DMS53 treated with DMSO at 0.1 percent for 48 hours (cell line): ENCODE measurements around the gene PEPD.

Experiments used
- DNase-seq: peaks from one replicate; lab custom pipeline; 2025; ENCODE audit not compliant: unreplicated experiment; lab: John Stamatoyannopoulos, UW

Gene PEPD

DNA sequence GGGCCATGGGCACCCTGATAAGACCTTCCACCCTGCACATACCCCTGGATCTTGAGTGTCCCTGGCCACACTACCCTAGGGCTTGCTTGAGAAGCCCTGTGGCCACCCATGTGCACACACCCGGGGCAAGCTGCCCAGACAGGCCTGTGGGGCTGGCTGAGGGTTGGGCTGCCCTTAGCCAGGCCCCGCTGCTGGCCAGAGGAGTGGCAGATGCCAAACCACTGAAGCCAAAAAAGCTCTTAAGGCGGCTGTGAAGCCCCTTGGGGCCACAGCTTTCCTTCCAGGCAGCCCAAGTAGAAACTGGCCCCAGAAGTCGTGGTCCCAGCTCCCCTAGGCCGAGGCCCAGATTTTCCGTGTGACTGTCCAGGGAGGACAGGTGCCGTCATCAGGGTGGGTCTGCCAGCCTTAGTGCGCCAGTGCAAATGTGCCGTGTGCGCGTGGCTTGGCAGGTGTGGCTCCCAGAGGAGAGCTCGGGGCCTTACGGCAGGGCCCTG is 133.3 kb downstream of the PEPD start:
- DNase-seq = no peak

DNA sequence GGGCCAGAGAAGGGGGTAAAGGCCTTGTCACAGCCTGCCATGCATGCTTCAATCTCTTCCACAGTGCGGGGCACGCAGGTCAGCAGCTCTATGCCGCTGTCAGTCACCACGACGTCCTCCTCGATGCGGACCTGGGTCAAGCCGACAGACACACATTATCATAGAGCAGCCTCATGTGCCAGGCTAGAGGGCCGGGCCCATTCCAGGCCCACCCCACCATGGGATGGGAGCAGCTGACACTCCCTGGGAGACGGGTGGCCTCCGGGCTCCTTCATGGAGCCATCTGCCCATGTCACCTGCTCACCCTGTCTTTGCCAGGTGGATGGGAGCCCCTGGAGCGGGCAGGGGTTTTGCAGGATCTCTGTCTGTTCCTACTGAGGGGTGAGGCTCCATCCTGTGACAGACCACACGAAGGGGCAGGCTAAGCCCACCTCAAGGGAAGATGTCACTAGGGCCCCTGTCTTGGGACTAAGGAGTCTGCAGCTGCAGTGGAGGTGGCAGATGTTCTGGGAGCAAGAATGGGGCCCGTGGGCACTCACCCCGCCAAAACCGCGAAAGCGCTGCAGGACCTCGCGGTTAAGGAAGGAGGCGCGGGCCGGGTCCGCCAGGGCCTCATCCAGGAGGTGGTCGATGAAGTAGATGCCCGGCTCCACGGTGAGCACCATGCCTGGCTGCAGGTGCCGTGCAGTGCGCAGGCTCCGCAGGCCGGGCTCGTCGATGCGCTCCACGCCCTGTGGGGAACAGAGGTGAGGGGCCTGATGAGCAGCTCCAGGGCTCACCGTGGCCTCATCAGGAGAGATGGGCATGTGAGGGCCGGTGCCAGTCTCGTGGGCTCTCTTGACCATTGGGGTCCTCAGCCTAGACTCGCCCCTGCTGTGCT is 134.0 kb downstream of the PEPD start:
- no peak for DNase-seq

DNA sequence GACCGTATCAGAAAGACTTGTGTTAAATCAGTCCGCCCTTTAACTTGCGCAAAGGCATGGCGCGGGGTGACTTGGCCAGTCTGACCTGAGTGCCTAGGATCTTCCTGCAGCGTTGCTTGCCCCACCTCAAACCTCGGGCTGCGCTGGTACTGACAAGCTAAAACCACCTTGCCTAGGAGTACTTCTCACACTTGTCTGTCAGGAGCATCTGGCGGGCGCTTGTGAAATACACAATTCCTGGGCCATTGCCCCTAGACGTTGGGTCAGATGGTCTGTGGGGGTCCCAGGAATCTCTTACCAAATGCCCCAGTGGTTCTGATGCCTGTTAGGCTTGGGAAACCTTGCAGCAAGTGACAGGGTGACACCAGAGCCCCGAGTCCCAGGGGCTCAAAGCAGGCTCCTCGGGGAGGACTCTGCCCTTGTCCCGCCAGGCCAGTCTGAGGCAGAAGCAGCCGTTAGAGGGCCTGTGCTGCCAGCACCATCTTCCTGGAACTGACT is 135.2 kb downstream of the PEPD start:
- no peak for DNase-seq

DNA sequence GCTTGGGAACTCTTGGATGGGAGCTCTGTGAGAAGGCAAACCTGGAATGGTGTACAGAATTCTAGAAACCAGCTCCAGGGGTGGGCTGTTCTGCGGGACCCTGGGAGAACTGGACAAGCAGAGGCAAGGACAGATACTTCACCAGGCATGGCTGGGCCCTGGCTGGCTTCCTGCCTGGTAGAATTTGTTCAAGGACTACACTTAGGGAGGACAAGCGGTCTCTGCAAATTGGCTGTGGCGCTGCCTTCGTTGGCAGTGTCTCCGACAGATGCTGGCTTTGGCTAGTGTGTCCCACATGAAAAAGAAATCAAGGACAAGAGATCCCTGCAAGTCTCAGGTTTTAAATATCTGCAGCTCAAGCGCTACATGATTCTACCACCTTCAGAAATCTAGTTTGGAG is 135.6 kb downstream of the PEPD start:
- DNase-seq = no peak

DNA sequence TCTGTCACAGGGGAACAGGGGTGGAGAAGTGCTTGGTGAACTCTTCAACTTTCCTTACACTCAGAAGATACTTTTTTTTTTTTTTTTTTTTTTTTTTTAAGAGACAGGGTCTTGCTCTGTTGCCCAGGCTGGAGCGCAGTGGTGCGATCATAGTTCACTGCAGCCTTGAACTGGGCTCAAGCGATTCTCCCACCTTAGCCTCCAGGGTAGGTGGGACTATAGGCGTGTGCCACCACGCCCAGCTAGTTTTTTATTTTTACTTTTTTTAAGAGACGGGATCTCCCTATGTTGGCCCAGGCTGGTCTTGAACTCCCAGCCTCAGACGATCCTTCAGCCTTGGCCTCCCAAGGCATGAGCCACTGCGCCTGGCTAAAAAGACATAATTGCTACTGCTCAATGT is 136.6 kb downstream of the PEPD start:
- no peak for DNase-seq

DNA sequence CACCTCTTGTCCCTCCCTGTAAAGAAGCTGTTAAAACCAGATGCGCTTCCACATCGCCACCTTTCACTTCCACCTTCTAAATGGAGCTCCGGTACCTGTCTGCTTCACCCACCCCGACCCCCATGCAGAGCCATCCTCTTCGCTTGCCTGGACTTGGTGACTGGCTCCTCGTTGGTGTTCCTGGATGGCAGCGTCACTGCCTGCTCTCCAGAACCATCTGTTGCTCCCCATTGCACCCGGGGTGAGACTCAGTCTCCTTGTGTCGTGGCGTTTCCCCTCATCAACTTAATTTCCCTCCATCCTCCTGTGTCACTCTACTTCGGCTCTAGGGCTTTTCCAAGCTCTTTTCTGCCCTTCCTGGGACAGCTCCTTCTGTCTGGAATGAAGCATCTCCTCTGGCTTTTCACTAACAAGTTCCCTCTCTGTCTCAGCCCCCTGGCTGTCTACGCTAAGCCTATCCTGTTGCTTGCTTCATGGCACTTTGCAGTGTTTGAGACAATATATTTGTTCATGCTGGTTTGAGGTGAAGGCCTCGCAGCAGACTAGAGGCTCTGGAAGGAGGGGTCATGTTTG is 137.8 kb downstream of the PEPD start:
- no peak for DNase-seq

DNA sequence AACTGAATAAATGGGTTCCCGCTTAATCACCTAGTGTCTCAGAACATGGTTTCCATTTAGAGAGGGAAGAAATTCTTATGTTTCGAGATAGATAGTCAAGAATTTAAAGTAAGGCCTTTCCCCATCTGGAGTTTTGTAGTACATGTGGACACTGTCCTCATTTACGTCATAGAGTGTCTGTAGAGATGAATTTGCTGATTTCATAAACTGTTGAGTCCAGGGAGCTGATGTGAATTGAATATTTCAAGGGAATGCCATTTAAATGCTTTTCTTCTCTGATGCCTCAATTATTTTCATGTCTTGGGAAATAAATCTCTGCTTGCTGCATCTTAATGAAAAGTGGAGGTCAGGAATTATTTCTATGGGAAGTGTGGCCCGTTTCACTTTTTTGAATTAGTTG is 138.6 kb downstream of the PEPD start:
- no peak for DNase-seq

DNA sequence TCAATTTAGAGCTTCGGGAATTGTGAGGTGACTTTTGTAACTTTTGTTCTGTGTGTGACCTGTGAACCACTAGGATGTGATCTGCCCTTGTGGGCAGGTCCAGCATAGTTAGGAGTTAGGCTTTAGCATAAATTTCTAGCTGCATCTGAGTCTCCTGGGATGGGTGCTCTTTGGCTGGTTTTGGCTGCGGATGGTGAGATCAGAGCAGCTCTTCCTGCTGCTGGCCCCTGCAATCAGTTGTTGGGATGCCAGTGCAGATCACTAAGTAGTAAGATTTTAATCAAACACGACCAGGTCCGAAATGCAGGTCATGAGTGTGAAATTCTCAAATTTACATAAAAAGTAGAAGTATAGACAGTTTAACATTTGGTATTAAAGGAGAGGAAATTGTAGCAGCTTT is 139.6 kb downstream of the PEPD start:
- no peak for DNase-seq

DNA sequence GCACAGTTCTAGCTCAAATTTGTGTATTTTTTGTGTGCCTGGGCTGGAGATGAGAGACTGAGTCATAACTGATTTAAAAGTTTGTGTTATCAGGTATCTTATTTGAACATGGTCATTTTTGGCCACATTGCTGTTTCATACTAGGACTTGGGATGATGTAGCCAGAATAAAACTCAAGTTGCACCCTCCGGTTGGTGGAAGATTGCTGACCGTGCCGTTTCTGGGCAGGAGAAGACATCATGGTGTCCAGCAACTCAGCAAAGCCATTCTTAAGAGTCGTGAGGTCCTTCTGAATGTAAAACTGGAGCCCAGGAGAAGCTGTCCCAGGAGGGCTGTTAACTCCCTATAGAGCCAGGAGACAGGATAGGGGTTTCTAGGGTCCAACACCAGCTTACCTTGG is 140.5 kb downstream of the PEPD start:
- no peak for DNase-seq

DNA sequence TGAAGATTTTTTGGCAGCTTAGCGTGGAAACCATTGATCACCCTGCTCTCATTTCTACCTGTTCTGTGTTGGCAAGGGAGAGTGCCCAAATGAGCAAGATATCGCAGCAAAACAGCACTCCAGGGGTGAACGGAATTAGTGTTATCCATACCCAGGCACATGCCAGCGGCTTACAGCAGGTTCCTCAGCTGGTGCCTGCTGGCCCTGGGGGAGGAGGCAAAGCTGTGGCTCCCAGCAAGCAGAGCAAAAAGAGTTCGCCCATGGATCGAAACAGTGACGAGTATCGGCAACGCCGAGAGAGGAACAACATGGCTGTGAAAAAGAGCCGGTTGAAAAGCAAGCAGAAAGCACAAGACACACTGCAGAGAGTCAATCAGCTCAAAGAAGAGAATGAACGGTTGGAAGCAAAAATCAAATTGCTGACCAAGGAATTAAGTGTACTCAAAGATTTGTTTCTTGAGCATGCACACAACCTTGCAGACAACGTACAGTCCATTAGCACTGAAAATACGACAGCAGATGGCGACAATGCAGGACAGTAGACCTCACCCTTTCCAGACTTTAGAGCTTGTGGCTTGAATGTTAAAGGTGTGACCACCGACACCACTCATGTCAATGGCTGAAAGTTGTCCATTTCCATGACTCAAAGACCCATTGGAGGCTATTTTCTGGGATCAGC is 142.3 kb downstream of the PEPD start:
- no peak for DNase-seq

DNA sequence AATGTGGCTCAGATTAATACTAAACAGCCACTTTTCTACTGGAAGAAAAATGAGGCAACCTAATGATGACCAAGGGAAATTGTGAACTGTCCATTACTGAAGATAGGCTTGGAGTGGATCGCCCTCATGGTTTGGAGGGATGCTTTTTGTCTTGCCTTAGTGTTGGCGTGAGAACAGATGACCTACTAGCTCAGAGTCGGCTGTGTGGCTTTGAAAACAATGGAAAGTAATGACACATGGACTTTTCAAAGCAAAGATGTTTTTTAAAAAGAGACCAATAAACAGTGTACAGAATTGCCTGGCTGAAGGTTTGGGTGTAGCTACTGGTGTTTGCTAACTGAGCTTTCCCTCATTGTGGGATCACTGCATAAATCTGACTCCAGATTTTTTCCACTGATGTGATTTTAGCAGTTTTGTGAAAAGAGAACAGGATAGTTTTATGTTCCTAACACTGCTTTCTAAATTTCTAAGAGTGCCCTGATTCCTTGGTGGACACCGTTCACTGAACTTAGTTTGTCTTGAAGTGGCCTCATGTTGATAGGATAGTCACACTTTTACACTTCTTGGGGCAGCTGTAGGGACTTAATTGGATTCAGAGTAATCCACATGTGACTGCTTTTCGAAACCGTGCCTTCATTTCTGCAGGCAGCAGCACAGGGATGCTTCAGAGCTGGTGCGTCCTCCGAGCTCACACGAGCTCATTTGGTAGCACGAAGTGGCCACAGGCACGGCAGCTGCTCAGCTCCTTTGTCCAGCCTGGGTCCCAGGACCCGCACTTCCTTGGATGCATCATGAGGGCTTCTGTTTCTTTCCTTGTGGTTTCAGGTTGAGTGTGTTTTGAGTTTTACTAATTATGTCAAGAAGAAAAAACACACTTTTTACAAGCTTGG is 143.8 kb downstream of the PEPD start:
- no peak for DNase-seq

DNA sequence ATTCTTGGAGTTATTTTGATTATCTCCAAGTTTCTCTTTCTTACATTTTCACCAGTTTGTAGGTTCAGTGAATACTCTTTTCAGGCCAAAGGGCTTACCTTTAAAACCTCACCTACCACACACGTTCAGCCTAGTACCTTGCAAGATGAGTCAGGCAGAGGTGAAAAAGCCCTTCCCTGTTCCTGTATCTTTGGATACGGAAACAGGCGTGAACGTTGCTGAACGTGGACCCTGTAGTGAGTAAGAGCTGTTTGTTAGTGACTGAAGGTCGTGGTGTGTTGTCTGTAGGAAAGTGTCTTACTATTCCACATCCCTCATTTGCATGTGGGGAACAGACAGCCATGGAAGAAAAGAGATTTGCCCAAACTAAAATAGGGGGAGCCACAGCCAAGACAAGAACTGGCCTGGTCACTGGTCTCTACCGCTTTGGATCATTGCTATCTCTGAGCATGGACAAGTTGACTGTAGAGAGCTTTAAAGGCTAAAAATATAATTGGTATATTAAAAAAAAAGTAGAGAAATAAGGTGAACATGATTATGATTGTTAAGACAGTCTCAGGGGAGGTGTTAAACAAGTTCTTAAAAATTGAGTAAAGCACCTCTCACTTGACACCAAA is 144.5 kb downstream of the PEPD start:
- no peak for DNase-seq

DNA sequence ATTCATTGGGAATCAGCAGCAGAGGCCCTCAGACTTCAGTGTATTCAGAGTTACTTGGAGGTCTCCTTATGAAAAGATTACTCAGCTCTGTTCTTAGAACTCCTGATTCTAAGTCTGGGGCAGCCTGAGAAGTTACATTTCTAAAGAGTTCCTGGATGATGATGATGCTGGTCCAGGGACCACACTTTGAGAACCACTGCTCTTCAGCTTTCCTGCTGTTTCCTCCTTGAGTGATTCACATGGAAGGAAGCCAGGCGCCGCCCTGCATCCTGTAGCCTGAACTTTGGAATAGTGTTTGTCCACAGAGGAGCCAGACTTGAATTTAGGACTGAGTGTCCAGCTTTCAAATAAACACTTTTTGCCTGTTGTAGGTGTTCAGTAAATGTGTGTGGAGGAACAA is 145.2 kb downstream of the PEPD start:
- DNase-seq = no peak

DNA sequence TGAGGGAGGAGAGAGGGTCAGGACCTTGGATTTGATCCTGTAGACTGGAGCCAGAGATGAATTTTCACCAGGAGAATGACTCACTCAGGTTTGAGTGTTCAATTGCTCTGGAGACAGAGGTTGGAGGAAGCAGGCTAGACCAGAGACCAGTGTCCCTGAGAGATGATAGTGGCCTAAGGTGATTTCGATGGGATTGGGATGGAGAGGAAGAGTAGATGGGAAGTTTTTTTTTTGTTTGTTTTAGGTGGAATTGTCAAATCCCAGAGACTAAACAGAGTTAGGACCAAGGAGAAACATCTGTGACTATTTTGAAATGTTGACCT is 145.8 kb downstream of the PEPD start:
- DNase-seq = no peak

DNA sequence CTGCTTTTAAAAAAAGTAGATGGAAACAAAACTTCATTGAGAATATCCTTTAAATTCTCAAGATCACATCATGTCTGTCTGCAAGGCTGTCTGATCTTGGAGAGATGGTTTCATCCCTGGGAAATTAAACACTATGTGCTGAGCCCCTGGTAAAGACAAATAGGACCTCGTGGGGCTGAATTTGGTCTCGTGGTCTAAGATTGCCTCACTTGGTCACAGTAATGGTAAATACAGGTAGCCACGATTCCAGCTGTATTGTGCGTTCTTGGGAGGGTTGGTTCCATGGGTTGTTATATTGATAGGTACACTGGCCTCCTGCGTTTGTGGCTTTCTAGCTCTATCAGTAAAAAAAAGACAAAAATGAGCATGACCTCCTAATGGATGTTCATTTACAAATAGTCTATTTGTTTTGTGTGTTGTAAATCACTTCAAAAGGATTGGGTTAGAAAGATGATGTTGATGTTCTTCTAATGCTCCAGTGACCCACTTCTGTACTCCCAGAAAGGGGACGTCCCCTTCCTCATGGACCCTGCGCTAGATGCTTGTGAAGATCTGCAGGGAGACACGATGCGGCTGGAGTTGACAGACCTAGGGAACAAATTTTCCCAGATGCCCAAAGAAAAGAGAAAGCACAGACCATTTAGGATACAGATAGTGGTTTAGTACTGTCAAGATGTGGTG is 146.3 kb downstream of the PEPD start:
- DNase-seq = no peak

DNA sequence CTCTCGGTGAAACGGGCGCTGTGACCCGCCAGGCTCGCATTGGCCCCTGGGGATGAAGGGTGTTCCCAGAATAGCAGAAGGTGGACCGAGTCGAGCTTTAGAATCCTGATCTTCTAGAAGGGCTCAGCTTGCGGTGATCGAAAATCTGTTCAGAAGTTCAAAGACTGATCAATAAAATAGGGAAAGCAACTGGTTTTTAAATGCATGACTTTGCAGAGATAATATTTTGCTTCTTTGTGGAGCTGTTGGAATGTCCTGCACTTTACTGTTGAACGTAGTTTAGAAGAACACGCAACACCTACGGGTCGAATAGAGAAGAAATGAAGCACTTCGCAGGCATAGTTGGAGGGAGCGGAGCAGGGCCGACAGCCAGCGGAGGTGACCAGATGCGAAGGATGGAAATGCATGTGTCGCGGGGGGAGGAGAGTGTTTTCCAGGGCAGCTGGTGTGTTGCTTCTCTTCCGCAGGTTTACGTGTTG is 147.3 kb downstream of the PEPD start:
- DNase-seq = peak; percentile 48

DNA sequence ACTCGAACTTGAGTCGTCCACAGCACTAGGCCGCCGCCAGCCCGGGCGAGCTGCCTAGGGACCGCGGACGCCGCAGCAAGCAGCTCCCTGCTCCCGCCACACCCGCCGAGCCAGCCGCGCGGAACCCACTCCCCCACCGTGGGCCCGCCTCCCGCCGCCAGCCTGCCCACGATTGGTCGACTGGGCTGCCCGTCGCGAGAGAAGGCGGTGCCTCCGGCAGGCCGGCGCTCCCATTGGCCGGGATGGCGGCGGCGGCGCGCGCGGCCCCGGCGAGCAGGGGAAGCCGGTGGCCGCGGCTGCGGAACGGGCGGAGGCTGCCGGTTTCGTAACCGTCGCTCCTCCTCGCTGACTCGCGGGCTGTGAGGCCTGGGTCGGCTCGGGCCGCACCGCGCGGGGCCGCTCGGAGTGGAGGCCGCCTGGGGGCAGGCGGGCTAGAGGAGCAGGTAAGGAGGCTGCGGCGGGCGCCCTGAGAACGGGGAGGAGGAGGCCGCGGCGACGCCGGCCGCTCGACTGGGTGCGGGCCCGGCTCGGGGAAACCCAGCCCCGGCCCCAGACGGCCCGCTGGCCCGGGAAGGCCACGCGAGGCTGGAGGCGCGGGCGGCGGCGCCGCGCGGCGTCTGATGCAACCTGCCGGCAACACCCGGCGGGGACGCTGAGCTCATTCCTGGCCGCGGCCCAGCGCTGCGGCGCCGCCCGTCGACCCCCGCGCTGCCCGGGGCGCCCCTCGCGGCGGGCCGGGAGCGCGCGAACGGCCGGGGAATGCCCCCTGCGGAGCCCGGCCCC is 147.9 kb downstream of the PEPD start, which contains the start of gene CEBPG:
Gene CEBPG, plus strand, starts transcription at position 257 of the 783 bp plus-strand sequence. CDS start 5,531 bp downstream, outside the sequence.
- DNase-seq = peak; percentile 83

DNA sequence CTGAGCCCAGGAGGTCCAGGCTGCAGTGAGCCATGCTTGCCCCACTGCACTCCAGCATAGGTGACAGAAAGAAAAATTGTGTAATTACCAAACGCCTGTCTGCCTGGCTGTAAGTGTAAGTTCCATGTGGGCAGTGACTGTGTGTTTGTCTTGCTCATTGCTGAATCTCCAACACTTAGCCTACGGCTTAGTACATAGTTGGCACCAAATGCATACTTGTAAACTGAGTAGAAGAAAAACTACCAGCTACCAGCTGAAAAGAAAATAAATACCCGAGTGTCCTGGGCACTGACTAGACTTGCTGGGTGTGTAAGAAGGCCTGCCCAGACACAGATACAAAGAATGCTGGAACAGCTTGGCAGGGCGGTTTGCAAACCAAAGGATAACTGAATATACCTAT is 150.8 kb downstream of the PEPD start:
- no peak for DNase-seq
